Lower leg skin (tissue), 4 donors: ENCODE data around the gene MRPL34. TPM values are rescaled to one million over a fixed set of nuclear protein-coding genes. Genes with fewer than 3 reads are reported as not detected.

ENCODE experiments used
- DNase-seq, 2 donors: peaks; one replicate each; pipeline ENCODE4 v3.0.0-alpha.2; 2019; ENCODE audit warnings: low spot score in 2 of 2
- H3K4me3 ChIP-seq: fragments of 200-600 bp; sonication (generic); 2 replicates; pipeline ENCODE4 v1.5.1; 2017; ENCODE audit warnings: mild to moderate bottlenecking, low read depth; ENCODE audit not compliant: poor library complexity, severe bottlenecking
- POLR2A ChIP-seq, 2 donors: fragments of 450-650 bp; IDR thresholded peaks; one replicate each; pipeline ENCODE4 v1.6.1; 2016 to 2017; ENCODE audit warnings: antibody characterized with exemption in 2 of 2, mild to moderate bottlenecking in 1 of 2, moderate library complexity in 1 of 2
- WGBS, 2 donors: methylation state at CpG; one replicate each; pipeline ENCODE4 v1.1.5; 2018; 5-methylcytosine and 5-hydroxymethylcytosine counted together
- intact Hi-C: fragments of 100-400 bp; cut with DNase I; formaldehyde crosslinking; loops from one replicate; pipeline ENCODE4 v1.15.0; 2023; ENCODE audit warnings: low total_unique reads
- total RNA-seq, 4 donors: library from RNA; depleted of rRNA; stranded (reverse); fragments of >200 nt; gene quantifications; one replicate each; pipeline ENCODE4 v1.1.0, GENCODE V29; 2016
- TF ChIP-seq, protein P1 (sequence below), 3 donors: fragments of 450-650 bp; IDR thresholded peaks; one replicate each; pipeline ENCODE4 v1.5.1; 2016; ENCODE audit warnings: antibody characterized with exemption in 3 of 3, mild to moderate bottlenecking in 3 of 3, moderate library complexity in 2 of 3

The MRPL34 gene
- total RNA-seq, 4 donors from 2014 or later, result 88.4 to 228 (median 131) TPM

DNA sequence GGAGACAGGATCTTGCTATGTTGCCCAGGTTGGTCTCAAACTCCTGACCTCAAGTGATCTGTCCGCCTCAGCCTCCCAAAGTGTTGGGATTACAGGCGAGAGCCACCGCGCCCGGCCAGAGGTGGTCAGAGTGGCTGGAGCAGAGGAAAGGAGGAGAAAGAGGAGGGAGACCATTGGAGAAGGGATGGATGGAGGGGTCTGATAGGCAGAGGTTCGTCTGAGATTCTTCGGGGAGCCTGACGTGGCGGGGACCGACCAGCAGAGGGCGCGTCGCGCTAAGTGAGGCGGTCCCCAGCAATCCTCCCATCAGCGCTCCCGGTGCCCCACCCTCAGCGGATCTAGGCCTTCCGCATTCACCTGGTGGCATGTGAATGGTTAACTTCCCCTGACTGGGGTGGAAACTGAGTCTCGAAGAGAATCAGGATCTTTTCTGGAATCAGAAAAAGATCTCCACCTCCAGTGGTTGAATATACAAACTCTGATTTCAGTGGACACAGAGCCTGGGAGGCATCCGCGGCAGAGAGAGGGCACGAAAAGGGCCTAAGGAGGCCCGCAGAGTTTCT is 40.5 kb downstream of the MRPL34 start:
- H3K4me3 ChIP-seq, result no peak overlapping the region
- WGBS, 2 donors, result 13 to 18% methylated on average over 24 of the region's 24 CpGs
- no peak for TF ChIP-seq POLR2A (IDR thresholded peaks at IDR 0.05)
- TF ChIP-seq, protein P1, sequence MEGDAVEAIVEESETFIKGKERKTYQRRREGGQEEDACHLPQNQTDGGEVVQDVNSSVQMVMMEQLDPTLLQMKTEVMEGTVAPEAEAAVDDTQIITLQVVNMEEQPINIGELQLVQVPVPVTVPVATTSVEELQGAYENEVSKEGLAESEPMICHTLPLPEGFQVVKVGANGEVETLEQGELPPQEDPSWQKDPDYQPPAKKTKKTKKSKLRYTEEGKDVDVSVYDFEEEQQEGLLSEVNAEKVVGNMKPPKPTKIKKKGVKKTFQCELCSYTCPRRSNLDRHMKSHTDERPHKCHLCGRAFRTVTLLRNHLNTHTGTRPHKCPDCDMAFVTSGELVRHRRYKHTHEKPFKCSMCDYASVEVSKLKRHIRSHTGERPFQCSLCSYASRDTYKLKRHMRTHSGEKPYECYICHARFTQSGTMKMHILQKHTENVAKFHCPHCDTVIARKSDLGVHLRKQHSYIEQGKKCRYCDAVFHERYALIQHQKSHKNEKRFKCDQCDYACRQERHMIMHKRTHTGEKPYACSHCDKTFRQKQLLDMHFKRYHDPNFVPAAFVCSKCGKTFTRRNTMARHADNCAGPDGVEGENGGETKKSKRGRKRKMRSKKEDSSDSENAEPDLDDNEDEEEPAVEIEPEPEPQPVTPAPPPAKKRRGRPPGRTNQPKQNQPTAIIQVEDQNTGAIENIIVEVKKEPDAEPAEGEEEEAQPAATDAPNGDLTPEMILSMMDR (IDR thresholded peaks at IDR 0.05), result peak in 1 of 3 donors; percentile 86
- DNase-seq, result peak; percentile 68 to 96
- intact Hi-C loops, result no loop called here

DNA sequence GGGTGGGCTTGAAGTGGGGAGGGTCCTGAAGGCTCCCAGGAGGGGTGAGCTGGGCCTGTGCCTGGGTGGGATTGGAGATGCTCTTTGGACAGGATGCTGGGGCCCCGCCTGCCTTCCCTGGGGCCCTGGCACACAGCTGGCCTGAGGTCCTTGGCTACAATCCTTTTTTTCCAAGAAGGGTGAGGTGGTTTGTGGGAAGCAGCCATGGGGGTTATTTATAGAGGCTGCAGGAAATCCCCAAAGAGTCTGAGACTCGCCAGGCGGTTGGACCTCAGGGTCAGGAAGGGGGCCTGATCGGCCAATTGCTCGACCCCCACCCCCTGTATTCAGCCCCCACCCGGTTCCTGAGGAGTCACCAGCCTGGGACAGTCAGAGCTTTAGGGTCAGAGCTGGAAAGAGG is 41.7 kb downstream of the MRPL34 start:
- intact Hi-C loops, result no loop called here
- H3K4me3 ChIP-seq, result no peak overlapping the region
- no peak for DNase-seq
- WGBS, 2 donors, result 7 to 15% methylated on average over 6 of the region's 6 CpGs
- TF ChIP-seq, protein P1 (IDR thresholded peaks at IDR 0.05), result no peak
- TF ChIP-seq POLR2A (IDR thresholded peaks at IDR 0.05), result no peak

DNA sequence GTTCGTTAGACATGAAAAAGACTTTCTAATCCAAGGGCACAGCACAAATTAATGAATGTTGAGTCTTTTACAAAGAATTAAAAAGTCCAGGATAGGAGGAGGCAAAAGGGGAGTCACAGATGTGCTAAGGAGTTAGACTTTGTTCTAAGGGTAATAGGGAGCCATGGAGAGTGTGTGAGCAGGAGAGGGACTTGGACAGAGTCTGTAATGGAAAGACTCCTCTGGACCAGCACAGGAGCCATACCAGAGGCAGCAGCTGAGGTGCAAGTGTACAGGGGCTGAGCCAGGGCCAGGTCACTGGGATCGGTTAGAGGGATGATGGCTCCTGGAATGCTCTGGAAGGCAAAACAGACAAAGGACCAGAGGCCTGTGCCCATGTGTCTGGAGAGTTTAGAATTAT is 42.2 kb downstream of the MRPL34 start:
- H3K4me3 ChIP-seq, result no peak overlapping the region
- 67% methylated on average over 2 of the region's 2 CpGs for WGBS, 2 donors
- TF ChIP-seq, protein P1 (IDR thresholded peaks at IDR 0.05), result no peak
- no peak for TF ChIP-seq POLR2A (IDR thresholded peaks at IDR 0.05)
- no peak for DNase-seq
- intact Hi-C loops, result no loop called here

GRCh38 chr19:17348700-17349099 is 43.0 kb downstream of the MRPL34 start:
- intact Hi-C loops, result no loop called here
- 0 to 9% methylated on average over 12 of the region's 12 CpGs for WGBS, 2 donors
- no peak for DNase-seq
- TF ChIP-seq, protein P1 (IDR thresholded peaks at IDR 0.05), result no peak
- no peak for TF ChIP-seq POLR2A (IDR thresholded peaks at IDR 0.05)
- H3K4me3 ChIP-seq, result no peak overlapping the region

GRCh38 chr19:17351815-17352435 is 46.3 kb downstream of the MRPL34 start:
- intact Hi-C loops, result no loop called here
- DNase-seq, result no peak
- WGBS, 2 donors, result 88 to 89% methylated on average over 45 of the region's 45 CpGs
- H3K4me3 ChIP-seq, result no peak overlapping the region
- TF ChIP-seq, protein P1 (IDR thresholded peaks at IDR 0.05), result no peak
- TF ChIP-seq POLR2A (IDR thresholded peaks at IDR 0.05), result no peak
